Effector memory CD4-positive, alpha-beta T cell (primary cell): Measurements from ENCODE around the gene PALS2.

Experiments
- DNase-seq, 3 donors: peaks; one replicate each; pipeline ENCODE4 v3.0.0-alpha.2; 2020
- H3K27ac ChIP-seq: 2 replicates; pipeline ENCODE4 v1.7.0; 2013; ENCODE audit warnings: mild to moderate bottlenecking, low read length, moderate library complexity; ENCODE audit not compliant: insufficient read depth, poor library complexity, severe bottlenecking
- H3K27me3 ChIP-seq: replicated peaks from 2 replicates; pipeline ENCODE4 v1.7.0; 2013; ENCODE audit warnings: mild to moderate bottlenecking, low read length; ENCODE audit not compliant: insufficient read depth, control insufficient read depth, poor library complexity, severe bottlenecking
- H3K36me3 ChIP-seq: 2 replicates; pipeline ENCODE4 v1.7.0; 2013; ENCODE audit warnings: mild to moderate bottlenecking, low read length, moderate library complexity; ENCODE audit not compliant: control insufficient read depth, insufficient read depth
- H3K4me1 ChIP-seq: 2 replicates; pipeline ENCODE4 v1.7.0; 2013; ENCODE audit warnings: low read length, mild to moderate bottlenecking; ENCODE audit not compliant: control insufficient read depth, insufficient read depth, poor library complexity, severe bottlenecking
- H3K4me3 ChIP-seq: 2 replicates; pipeline ENCODE4 v1.7.0; 2013; ENCODE audit warnings: low read length, low read depth, mild to moderate bottlenecking; ENCODE audit not compliant: insufficient read depth, poor library complexity, severe bottlenecking
- H3K9me3 ChIP-seq: 2 replicates; pipeline ENCODE4 v1.7.0; 2013; ENCODE audit warnings: mild to moderate bottlenecking, low read length, moderate library complexity; ENCODE audit not compliant: control insufficient read depth
- total RNA-seq, 3 donors: gene quantifications; one replicate each; lab custom pipeline; 2026; lab: John Stamatoyannopoulos, UW

Gene PALS2
- total RNA-seq = 20.3 to 28.9 (median 25.4) reads per million in 3 donors

- Histone ChIP-seq H3K9me3 (no peaks in the 10 kb centered on the region), H3K27ac (peak within 1 kb of the TSS; percentile 51), H3K36me3 (no peaks in the 10 kb centered on the region), H3K4me3 (peak within 1 kb of the TSS; percentile 78), H3K27me3 (no peaks in the 10 kb centered on the region), H3K4me1 (peaks cover 7% of the 10 kb centered on the region)
- DNase-seq = peak; percentile 71
These were observed at the start of gene PALS2 for GRCh38 chr7:24572997-24573553. Gene PALS2, plus strand, starts transcription at chr7:24573452. Its CDS starts 50,216 bp downstream, at chr7:24623668.

GRCh38 chr7:24531255-24531654 is 42.0 kb upstream of the PALS2 start:
- H3K27ac ChIP-seq = no peak overlapping the region
- DNase-seq = no peak
- no peaks in the 10 kb centered on the region for H3K36me3 ChIP-seq
- no peaks in the 10 kb centered on the region for H3K27me3 ChIP-seq
- no peak overlapping the region for H3K4me3 ChIP-seq
- H3K4me1 ChIP-seq = no peaks in the 10 kb centered on the region
- no peaks in the 10 kb centered on the region for H3K9me3 ChIP-seq

DNA sequence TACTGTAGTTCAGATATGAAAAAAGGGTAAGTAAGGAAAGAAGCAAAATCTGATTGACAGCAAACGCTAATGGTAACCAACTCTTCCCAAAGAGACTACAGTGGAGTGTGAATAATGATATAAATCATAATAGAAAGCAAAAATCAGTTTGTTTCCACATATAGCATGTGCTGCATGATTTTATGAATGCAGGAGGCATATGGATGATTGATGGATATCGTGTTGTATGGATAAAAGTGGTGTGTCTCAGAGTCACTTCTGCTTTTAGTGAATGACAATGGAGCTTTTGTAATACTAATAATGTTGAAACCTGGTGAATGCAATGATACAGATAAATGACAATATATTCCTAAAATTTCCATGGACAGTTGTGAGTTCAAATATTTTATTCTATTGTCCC is 36.6 kb upstream of the PALS2 start:
- H3K9me3 ChIP-seq = no peaks in the 10 kb centered on the region
- no peak for DNase-seq
- H3K27me3 ChIP-seq = no peaks in the 10 kb centered on the region
- H3K36me3 ChIP-seq = no peaks in the 10 kb centered on the region
- no peaks in the 10 kb centered on the region for H3K4me1 ChIP-seq
- H3K27ac ChIP-seq = no peak overlapping the region
- no peak overlapping the region for H3K4me3 ChIP-seq

- H3K36me3 ChIP-seq = no peaks in the 10 kb centered on the region
- no peaks in the 10 kb centered on the region for H3K4me1 ChIP-seq
- no peak for DNase-seq
- H3K27me3 ChIP-seq = no peaks in the 10 kb centered on the region
- no peaks in the 10 kb centered on the region for H3K9me3 ChIP-seq
- H3K27ac ChIP-seq = no peak overlapping the region
- no peak overlapping the region for H3K4me3 ChIP-seq
These were observed 32.3 kb upstream of the PALS2 start for GRCh38 chr7:24540956-24541355.

GRCh38 chr7:24545215-24545614 is 28.0 kb upstream of the PALS2 start:
- Histone ChIP-seq H3K9me3 (no peaks in the 10 kb centered on the region), H3K27me3 (no peaks in the 10 kb centered on the region), H3K4me1 (no peaks in the 10 kb centered on the region), H3K4me3 (no peak overlapping the region), H3K27ac (no peak overlapping the region), H3K36me3 (no peaks in the 10 kb centered on the region)
- no peak for DNase-seq

DNA sequence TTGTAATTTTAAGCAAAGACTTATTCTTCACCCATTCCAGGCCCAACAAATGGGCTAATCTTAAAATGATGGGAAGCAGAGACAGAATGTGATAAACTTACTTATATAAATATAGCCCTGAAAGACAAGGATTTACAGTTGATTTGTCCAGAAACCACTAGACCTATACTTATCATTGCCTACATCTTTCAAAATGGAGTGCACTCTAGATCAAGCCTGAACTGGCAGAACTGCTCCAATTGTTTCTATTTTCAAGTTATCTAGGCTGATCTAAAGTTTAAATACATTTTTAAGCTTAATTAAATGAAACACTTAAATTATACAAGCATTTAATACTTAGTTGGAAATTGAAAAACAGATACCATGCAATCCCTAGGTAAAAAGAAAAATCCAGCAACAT is 24.9 kb upstream of the PALS2 start:
- H3K4me3 ChIP-seq = no peak overlapping the region
- H3K4me1 ChIP-seq = no peaks in the 10 kb centered on the region
- no peaks in the 10 kb centered on the region for H3K36me3 ChIP-seq
- DNase-seq = no peak
- no peaks in the 10 kb centered on the region for H3K9me3 ChIP-seq
- no peak overlapping the region for H3K27ac ChIP-seq
- H3K27me3 ChIP-seq = no peaks in the 10 kb centered on the region

DNA sequence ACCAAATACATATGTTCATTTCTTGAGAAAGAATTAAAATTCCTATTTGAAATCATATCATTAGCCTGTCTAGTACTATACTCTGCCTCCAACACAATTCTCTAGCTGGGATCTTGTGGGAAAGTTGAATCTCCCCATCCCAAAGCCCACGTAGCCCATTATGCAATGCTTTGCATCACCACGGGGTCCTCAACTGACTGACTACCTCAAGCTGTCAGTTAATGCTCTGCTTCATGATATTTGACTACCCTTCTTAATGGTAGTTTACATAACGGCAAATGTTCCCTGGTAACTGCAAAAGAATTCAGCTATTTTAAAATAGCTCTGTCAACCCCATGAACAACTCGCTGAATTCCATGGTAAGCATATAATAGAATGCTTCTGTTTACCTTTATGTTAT is 23.3 kb upstream of the PALS2 start:
- no peak for DNase-seq
- H3K27ac ChIP-seq = no peak overlapping the region
- no peaks in the 10 kb centered on the region for H3K9me3 ChIP-seq
- no peaks in the 10 kb centered on the region for H3K4me1 ChIP-seq
- H3K27me3 ChIP-seq = no peaks in the 10 kb centered on the region
- H3K4me3 ChIP-seq = no peak overlapping the region
- H3K36me3 ChIP-seq = no peaks in the 10 kb centered on the region

DNA sequence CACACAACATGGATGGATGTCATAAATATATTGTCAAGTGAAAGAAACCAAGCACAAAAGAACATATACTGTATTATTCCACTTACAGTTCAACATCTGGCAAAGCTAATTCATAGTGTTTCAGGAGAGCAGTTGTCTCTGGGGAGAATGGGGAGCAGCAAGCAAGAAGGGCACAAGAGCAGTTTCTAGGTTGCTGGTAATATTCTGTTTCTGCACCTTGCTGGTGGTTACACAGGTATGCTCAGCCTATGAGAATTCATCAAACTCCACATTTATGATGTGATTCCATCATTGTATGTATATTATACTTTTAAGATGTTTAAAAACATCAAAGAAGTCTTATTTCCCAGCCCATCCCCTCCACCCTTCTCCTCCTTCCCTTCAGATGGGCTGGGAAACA is 18.1 kb upstream of the PALS2 start:
- no peaks in the 10 kb centered on the region for H3K36me3 ChIP-seq

DNA sequence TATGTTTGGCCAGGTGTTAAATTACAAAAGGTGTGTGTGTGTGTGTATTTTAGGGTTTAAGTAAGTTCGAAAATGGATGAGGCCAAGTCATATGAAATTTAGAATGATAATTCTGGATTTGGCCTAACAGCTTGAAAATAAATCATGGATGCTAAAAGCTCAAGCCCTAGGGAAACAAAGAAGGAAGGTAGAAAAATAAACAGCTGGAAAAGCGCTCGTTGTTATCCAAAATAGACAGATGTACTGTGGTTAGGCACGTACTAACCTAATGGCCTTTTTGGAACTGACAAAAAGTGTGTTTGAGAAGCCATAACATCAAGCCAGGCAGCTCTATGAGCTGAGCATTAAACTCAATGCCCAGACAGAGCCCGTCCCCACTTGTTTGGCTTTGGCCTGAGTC is 17.5 kb upstream of the PALS2 start:
- no peak for DNase-seq
- H3K4me3 ChIP-seq = no peak overlapping the region
- H3K27ac ChIP-seq = no peak overlapping the region

More for the DNA sequence above, 18.1 kb upstream of the PALS2 start:
- DNase-seq = no peak
- Histone ChIP-seq H3K27me3 (no peaks in the 10 kb centered on the region), H3K27ac (no peak overlapping the region), H3K4me3 (no peak overlapping the region), H3K4me1 (no peaks in the 10 kb centered on the region), H3K9me3 (no peaks in the 10 kb centered on the region)

GRCh38 chr7:24560772-24561171 is 12.5 kb upstream of the PALS2 start:
- Histone ChIP-seq H3K9me3 (no peaks in the 10 kb centered on the region), H3K27ac (no peak overlapping the region), H3K36me3 (no peaks in the 10 kb centered on the region), H3K4me1 (no peaks in the 10 kb centered on the region), H3K4me3 (no peak overlapping the region), H3K27me3 (no peaks in the 10 kb centered on the region)
- DNase-seq = no peak

More for the DNA sequence above, 17.5 kb upstream of the PALS2 start:
- no peaks in the 10 kb centered on the region for H3K9me3 ChIP-seq
- H3K4me1 ChIP-seq = no peaks in the 10 kb centered on the region
- no peaks in the 10 kb centered on the region for H3K36me3 ChIP-seq
- no peaks in the 10 kb centered on the region for H3K27me3 ChIP-seq
